ENCODE measurements around the gene EIF4G3. TPM values are rescaled to one million over a fixed set of nuclear protein-coding genes. Genes with fewer than 3 reads are reported as not detected.

Gene EIF4G3
- total RNA-seq, 4 donors from 2014 or later = 42.1 to 63.2 (median 43.5) TPM

DNA sequence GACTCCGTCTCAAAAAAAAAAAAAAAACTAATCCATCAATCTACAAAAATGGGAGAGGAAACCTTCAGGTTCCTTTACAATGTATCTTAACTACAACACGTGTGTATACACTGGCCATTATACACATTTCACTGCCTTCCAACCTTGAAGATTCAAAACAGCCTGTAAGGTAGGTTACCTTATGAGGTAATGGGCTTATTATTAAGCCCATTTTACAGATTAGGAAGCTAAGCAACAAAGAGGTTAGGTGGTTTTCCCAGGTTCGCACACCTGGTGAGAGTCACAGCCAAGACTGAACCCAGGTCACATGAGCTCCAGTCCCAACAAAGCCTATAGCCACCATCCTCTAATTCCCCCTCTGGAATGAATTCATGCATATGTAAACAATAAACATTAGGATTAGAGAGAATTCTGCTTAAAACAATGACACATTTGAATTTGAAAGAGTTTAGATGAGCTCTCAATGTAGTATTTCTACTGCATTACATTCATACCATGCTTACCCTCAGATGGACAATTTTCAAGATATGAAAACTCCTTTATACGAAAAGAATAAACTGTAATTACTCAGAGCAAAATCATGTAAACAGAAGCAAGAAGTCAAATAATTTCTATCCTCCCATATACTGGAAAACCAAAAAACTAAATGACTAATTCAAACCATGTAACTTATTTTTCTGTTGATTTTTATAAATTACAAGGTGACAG lies 54.8 kb downstream of the EIF4G3 start:
- no peaks in the 10 kb centered on the region for H3K9me3 ChIP-seq
- DNase-seq (no peak), ATAC-seq (no peak)
- H3K4me3 ChIP-seq = no peak overlapping the region
- H3K27me3 ChIP-seq = no peaks in the 10 kb centered on the region
- TF ChIP-seq, protein P1, sequence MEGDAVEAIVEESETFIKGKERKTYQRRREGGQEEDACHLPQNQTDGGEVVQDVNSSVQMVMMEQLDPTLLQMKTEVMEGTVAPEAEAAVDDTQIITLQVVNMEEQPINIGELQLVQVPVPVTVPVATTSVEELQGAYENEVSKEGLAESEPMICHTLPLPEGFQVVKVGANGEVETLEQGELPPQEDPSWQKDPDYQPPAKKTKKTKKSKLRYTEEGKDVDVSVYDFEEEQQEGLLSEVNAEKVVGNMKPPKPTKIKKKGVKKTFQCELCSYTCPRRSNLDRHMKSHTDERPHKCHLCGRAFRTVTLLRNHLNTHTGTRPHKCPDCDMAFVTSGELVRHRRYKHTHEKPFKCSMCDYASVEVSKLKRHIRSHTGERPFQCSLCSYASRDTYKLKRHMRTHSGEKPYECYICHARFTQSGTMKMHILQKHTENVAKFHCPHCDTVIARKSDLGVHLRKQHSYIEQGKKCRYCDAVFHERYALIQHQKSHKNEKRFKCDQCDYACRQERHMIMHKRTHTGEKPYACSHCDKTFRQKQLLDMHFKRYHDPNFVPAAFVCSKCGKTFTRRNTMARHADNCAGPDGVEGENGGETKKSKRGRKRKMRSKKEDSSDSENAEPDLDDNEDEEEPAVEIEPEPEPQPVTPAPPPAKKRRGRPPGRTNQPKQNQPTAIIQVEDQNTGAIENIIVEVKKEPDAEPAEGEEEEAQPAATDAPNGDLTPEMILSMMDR (IDR thresholded peaks at IDR 0.05 in 4 of 5, conservative IDR thresholded peaks at IDR 0.05 in 1 of 5) = no peak
- TF ChIP-seq POLR2A (IDR thresholded peaks at IDR 0.05) = no peak
- no peak overlapping the region for H3K27ac ChIP-seq
- in situ Hi-C loops (cut with MboI; ENCODE audit: low sequenced_read_pairs in 4 of 4) (no loop called here), intact Hi-C loops (cut with DNase I; ENCODE audit: low total_unique reads) (no loop called here)
- no peaks in the 10 kb centered on the region for H3K36me3 ChIP-seq
- H3K4me1 ChIP-seq = peaks cover 0 to 12% of the 10 kb centered on the region in 2 donors

DNA sequence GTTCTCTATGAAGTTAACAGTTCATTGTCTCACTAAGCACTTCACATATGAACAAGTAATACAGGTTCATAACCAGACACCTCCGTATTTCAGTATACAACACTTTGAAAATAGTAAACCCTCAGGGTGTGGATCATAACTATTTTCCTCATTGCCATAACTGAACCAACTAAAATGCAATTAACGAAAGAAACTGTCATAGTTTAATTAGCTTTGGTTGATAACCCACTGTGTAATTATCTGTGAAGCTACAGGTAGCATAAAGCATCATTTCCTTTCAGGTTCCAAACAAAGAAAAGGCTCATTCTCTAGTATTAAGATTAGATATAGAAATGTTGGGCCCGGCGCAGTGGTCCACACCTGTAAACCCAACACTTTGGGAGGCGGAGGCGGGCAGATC lies 58.5 kb downstream of the EIF4G3 start:
- no peak overlapping the region for H3K27ac ChIP-seq
- no peak for ATAC-seq
- TF ChIP-seq, protein P1 (IDR thresholded peaks at IDR 0.05 in 4 of 5, conservative IDR thresholded peaks at IDR 0.05 in 1 of 5) = no peak
- no peak for TF ChIP-seq POLR2A (IDR thresholded peaks at IDR 0.05)
- no peak overlapping the region for H3K4me3 ChIP-seq
- no peaks in the 10 kb centered on the region for H3K36me3 ChIP-seq
- H3K4me1 ChIP-seq = peaks cover 9 to 20% of the 10 kb centered on the region in 2 donors
- in situ Hi-C loops (cut with MboI; ENCODE audit: low sequenced_read_pairs in 4 of 4) = no loop called here
- intact Hi-C loops (cut with DNase I; ENCODE audit: low total_unique reads) = no loop called here
- no peak for DNase-seq
- H3K27me3 ChIP-seq = no peaks in the 10 kb centered on the region
- no peaks in the 10 kb centered on the region for H3K9me3 ChIP-seq

DNA sequence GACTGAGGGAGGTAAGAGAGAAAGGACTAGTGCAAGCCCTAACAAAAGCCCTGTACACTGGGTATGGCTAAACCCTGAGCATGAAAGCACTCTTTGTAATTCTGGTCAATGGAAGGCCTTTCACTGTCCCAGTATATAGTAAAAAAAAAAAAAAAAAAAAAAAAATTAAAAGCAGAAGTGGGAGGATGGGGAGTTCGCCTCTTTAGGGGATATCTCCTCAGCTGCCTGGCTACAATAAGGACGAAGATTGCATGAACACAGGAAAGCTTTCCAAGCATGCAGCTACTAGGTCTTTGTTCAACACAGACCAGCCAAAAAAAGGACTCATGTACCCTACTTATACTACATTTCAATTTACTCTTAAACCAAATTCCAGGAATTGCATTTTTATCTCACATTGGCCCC lies 59.1 kb downstream of the EIF4G3 start:
- no peak for DNase-seq
- in situ Hi-C loops (cut with MboI; ENCODE audit: low sequenced_read_pairs in 4 of 4) = no loop called here
- Histone ChIP-seq H3K27ac (no peak overlapping the region), H3K4me3 (no peak overlapping the region), H3K27me3 (no peaks in the 10 kb centered on the region), H3K36me3 (no peaks in the 10 kb centered on the region), H3K4me1 (peaks cover 12 to 26% of the 10 kb centered on the region in 2 donors), H3K9me3 (no peaks in the 10 kb centered on the region)
- intact Hi-C loops (cut with DNase I; ENCODE audit: low total_unique reads) = no loop called here
- no peak for ATAC-seq
- TF ChIP-seq, protein P1 (IDR thresholded peaks at IDR 0.05 in 4 of 5, conservative IDR thresholded peaks at IDR 0.05 in 1 of 5) = no peak
- TF ChIP-seq POLR2A (IDR thresholded peaks at IDR 0.05) = no peak

- Histone ChIP-seq H3K4me1 (peaks cover 12 to 28% of the 10 kb centered on the region in 2 donors), H3K4me3 (no peak overlapping the region), H3K36me3 (no peaks in the 10 kb centered on the region), H3K9me3 (no peaks in the 10 kb centered on the region), H3K27ac (no peak overlapping the region), H3K27me3 (no peaks in the 10 kb centered on the region)
- DNase-seq (no peak), ATAC-seq (no peak)
- TF ChIP-seq, protein P1 (IDR thresholded peaks at IDR 0.05 in 4 of 5, conservative IDR thresholded peaks at IDR 0.05 in 1 of 5) = no peak
- no peak for TF ChIP-seq POLR2A (IDR thresholded peaks at IDR 0.05)
- intact Hi-C loops (cut with DNase I; ENCODE audit: low total_unique reads) = no loop called here
- in situ Hi-C loops (cut with MboI; ENCODE audit: low sequenced_read_pairs in 4 of 4) = no loop called here
Measured at GRCh38 chr1:21117159-21117558, 59.5 kb downstream of the EIF4G3 start.

Measured in gastrocnemius medialis (tissue), 4 donors.